SK-N-SH (cell line): ENCODE data around the gene GMPR.

ENCODE experiments used
- CTCF ChIP-seq: fragments of 200-600 bp; sonication (generic); IDR thresholded peaks from 2 replicates; pipeline ENCODE4 v1.6.1; 2017; ENCODE audit warnings: antibody characterized with exemption, mild to moderate bottlenecking, moderate library complexity
- EP300 ChIP-seq, 2 experiments: IDR thresholded peaks; 2 replicates each; pipeline versions ENCODE4 v1.4.0 to v1.6.1; 2012; ENCODE audit warnings: borderline replicate concordance in 1 of 2, low read depth in 1 of 2, low read length in 1 of 2
- EZH2phosphoT487 ChIP-seq: fragments of 200-600 bp; sonication (generic); IDR thresholded peaks from 2 replicates; pipeline ENCODE4 v1.6.1; 2017; ENCODE audit warnings: low read depth, mixed run types, mild to moderate bottlenecking, antibody characterized with exemption, moderate library complexity, borderline replicate concordance
- FOXJ3 ChIP-seq: sonication (generic); formaldehyde crosslinking; IDR thresholded peaks from 2 replicates; pipeline ENCODE4 v1.5.1; 2020; ENCODE audit warnings: mild to moderate bottlenecking, missing genetic modification reagents
- MEF2A ChIP-seq: IDR thresholded peaks from 2 replicates; pipeline ENCODE4 v1.4.0; 2012; ENCODE audit warnings: low read depth, borderline replicate concordance
- NFIC ChIP-seq: IDR thresholded peaks from 2 replicates; pipeline ENCODE4 v1.4.0; 2012; ENCODE audit warnings: borderline replicate concordance
- POLR2AphosphoS5 ChIP-seq: IDR thresholded peaks from 2 replicates; pipeline ENCODE4 v1.6.1; 2012; ENCODE audit warnings: low read depth, low read length
- SMC3 ChIP-seq: IDR thresholded peaks from 2 replicates; pipeline ENCODE4 v1.6.1; 2012; ENCODE audit warnings: low read depth, low read length, improper control_type of control experiment
- TAF1 ChIP-seq: IDR thresholded peaks from 2 replicates; pipeline ENCODE4 v1.6.1; 2012; ENCODE audit warnings: low read depth, mild to moderate bottlenecking, low read length, moderate library complexity, borderline replicate concordance

- TF ChIP-seq FOXJ3, result no peak
- no peak for TF ChIP-seq MEF2A
- no peak for TF ChIP-seq NFIC
- no peak for TF ChIP-seq EP300 (IDR thresholded peaks at IDR 0.05; ENCODE audit: borderline replicate concordance in 1 of 2, low read depth in 1 of 2, low read length in 1 of 2)
- no peak for TF ChIP-seq TAF1
- no peak for TF ChIP-seq POLR2AphosphoS5
- no peak for TF ChIP-seq EZH2phosphoT487
- TF ChIP-seq CTCF, result no peak
- TF ChIP-seq SMC3, result no peak
Observed at GRCh38 chr6:16321341-16321710, 82.9 kb downstream of the GMPR start.
